ENCODE results near the gene TRMT2B.
A peak's percentile ranks its signal among the peaks of the same experiment; 100 is the strongest.
"Not testable (repeated sequence)": the region's sequence is repeated elsewhere in the genome, so short reads cannot be mapped to it uniquely, and the experiment has no call there.

TRMT2B gene

GRCh38 chrX:101051549-101052302 lies at the start of gene TRMT2B:
Gene TRMT2B, minus strand, starts transcription at chrX:101052111. Its CDS starts 9,822 bp downstream, at chrX:101042289.
- DNase-seq (ENCODE audit: low spot score), result peak; percentile 81

GRCh38 chrX:101097546-101098453 lies 45.9 kb upstream of the TRMT2B start, which contains the start of gene CENPI:
Gene CENPI, plus strand, starts transcription at chrX:101098204. Its CDS starts 2,867 bp downstream, at chrX:101101071.
- DNase-seq (ENCODE audit: low spot score), result peak; percentile 95

- DNase-seq (ENCODE audit: low spot score), result no peak
Measured at GRCh38 chrX:101091817-101092216, 39.9 kb upstream of the TRMT2B start.

GRCh38 chrX:101081231-101081630 lies 29.3 kb upstream of the TRMT2B start:
- no peak for DNase-seq (ENCODE audit: low spot score)

GRCh38 chrX:101080326-101081124 lies 28.6 kb upstream of the TRMT2B start:
- no peak for DNase-seq (ENCODE audit: low spot score)

GRCh38 chrX:101079736-101080270 lies 27.9 kb upstream of the TRMT2B start:
- DNase-seq (ENCODE audit: low spot score), result no peak

GRCh38 chrX:101078716-101079598 lies 27.0 kb upstream of the TRMT2B start, which contains the start of gene TMEM35A:
Gene TMEM35A, plus strand, starts transcription at chrX:101078879. Its CDS starts 124 bp downstream, at chrX:101079003.
- no peak for DNase-seq (ENCODE audit: low spot score)

GRCh38 chrX:101071582-101071981 lies 19.7 kb upstream of the TRMT2B start:
- no peak for DNase-seq (ENCODE audit: low spot score)

- DNase-seq (ENCODE audit: low spot score), result no peak
Measured at GRCh38 chrX:101062176-101062575, 10.3 kb upstream of the TRMT2B start.

GRCh38 chrX:101057093-101057714 lies 5.3 kb upstream of the TRMT2B start:
- no peak for DNase-seq (ENCODE audit: low spot score)

GRCh38 chrX:101056551-101056950 lies 4.6 kb upstream of the TRMT2B start:
- not testable (repeated sequence) for DNase-seq (ENCODE audit: low spot score)

- no peak for DNase-seq (ENCODE audit: low spot score)
Measured at GRCh38 chrX:101051153-101051548, 760 bp downstream of the TRMT2B start.

- DNase-seq (ENCODE audit: low spot score), result no peak
Measured at GRCh38 chrX:101040197-101040596, 11.7 kb downstream of the TRMT2B start.

GRCh38 chrX:101037231-101037630 lies 14.7 kb downstream of the TRMT2B start:
- no peak for DNase-seq (ENCODE audit: low spot score)

GRCh38 chrX:101029665-101030064 lies 22.2 kb downstream of the TRMT2B start:
- no peak for DNase-seq (ENCODE audit: low spot score)

- no peak for DNase-seq (ENCODE audit: low spot score)
Measured at GRCh38 chrX:101028562-101028961, 23.3 kb downstream of the TRMT2B start.

GRCh38 chrX:101025126-101025525 lies 26.8 kb downstream of the TRMT2B start:
- no peak for DNase-seq (ENCODE audit: low spot score)

GRCh38 chrX:101022020-101022419 lies 29.9 kb downstream of the TRMT2B start:
- DNase-seq (ENCODE audit: low spot score), result no peak

- not testable (repeated sequence) for DNase-seq (ENCODE audit: low spot score)
Measured at GRCh38 chrX:101012031-101012430, 39.9 kb downstream of the TRMT2B start.

- no peak for DNase-seq (ENCODE audit: low spot score)
Measured at GRCh38 chrX:101009090-101009489, 42.8 kb downstream of the TRMT2B start.

All from CD4-positive, alpha-beta T cell treated with Interleukin-2 at 100 ng/mL for 4 hours (primary cell).